Lower leg skin (tissue), 4 donors: ENCODE results near the gene CADM4. TPM values are rescaled to one million over a fixed set of nuclear protein-coding genes. Genes with fewer than 3 reads are reported as not detected.
"Not testable (repeated sequence)": the region's sequence is repeated elsewhere in the genome, so short reads cannot be mapped to it uniquely, and the experiment has no call there.

ENCODE experiments used
- DNase-seq, 2 donors: peaks; one replicate each; pipeline ENCODE4 v3.0.0-alpha.2; 2019; ENCODE audit warnings: low spot score in 2 of 2
- H3K4me3 ChIP-seq: fragments of 200-600 bp; sonication (generic); 2 replicates; pipeline ENCODE4 v1.5.1; 2017; ENCODE audit warnings: mild to moderate bottlenecking, low read depth; ENCODE audit not compliant: poor library complexity, severe bottlenecking
- CTCF ChIP-seq, 3 donors: fragments of 450-650 bp; IDR thresholded peaks; one replicate each; pipeline ENCODE4 v1.5.1; 2016; ENCODE audit warnings: antibody characterized with exemption in 3 of 3, mild to moderate bottlenecking in 3 of 3, moderate library complexity in 2 of 3
- POLR2A ChIP-seq, 2 donors: fragments of 450-650 bp; IDR thresholded peaks; one replicate each; pipeline ENCODE4 v1.6.1; 2016 to 2017; ENCODE audit warnings: antibody characterized with exemption in 2 of 2, mild to moderate bottlenecking in 1 of 2, moderate library complexity in 1 of 2
- WGBS, 2 donors: methylation state at CpG; one replicate each; pipeline ENCODE4 v1.1.5; 2018; 5-methylcytosine and 5-hydroxymethylcytosine counted together
- intact Hi-C: fragments of 100-400 bp; cut with DNase I; formaldehyde crosslinking; loops from one replicate; pipeline ENCODE4 v1.15.0; 2023; ENCODE audit warnings: low total_unique reads
- total RNA-seq, 4 donors: library from RNA; depleted of rRNA; stranded (reverse); fragments of >200 nt; gene quantifications; one replicate each; pipeline ENCODE4 v1.1.0, GENCODE V29; 2016

The CADM4 gene
- total RNA-seq, 4 donors from 2014 or later = 22.3 to 56.0 (median 29.6) TPM

- WGBS, 2 donors = 69 to 80% methylated on average over 13 of the region's 14 CpGs
- TF ChIP-seq CTCF (IDR thresholded peaks at IDR 0.05) = no peak
- TF ChIP-seq POLR2A (IDR thresholded peaks at IDR 0.05) = no peak
- intact Hi-C loops = no loop called here
- DNase-seq = no peak
- no peak overlapping the region for H3K4me3 ChIP-seq
Measured at GRCh38 chr19:43636121-43636683, 3.4 kb downstream of the CADM4 start.

GRCh38 chr19:43635561-43635940 lies 4.1 kb downstream of the CADM4 start:
- intact Hi-C loops, H3K4me3 ChIP-seq, DNase-seq: not testable (repeated sequence)
- 58 to 67% methylated on average over 2 of the region's 2 CpGs for WGBS, 2 donors

- no peak for DNase-seq
- 45 to 47% methylated on average over 17 of the region's 17 CpGs for WGBS, 2 donors
- no peak overlapping the region for H3K4me3 ChIP-seq
- intact Hi-C loops = no loop called here
- TF ChIP-seq CTCF (IDR thresholded peaks at IDR 0.05) = no peak
- TF ChIP-seq POLR2A (IDR thresholded peaks at IDR 0.05) = no peak
Measured at GRCh38 chr19:43634872-43635560, 4.6 kb downstream of the CADM4 start.

- DNase-seq = no peak
- WGBS, 2 donors = 26 to 28% methylated on average over 5 of the region's 5 CpGs
- no peak overlapping the region for H3K4me3 ChIP-seq
- TF ChIP-seq POLR2A (IDR thresholded peaks at IDR 0.05) = no peak
- TF ChIP-seq CTCF (IDR thresholded peaks at IDR 0.05) = no peak
- intact Hi-C loops = no loop called here
Measured at GRCh38 chr19:43634506-43634871, 5.2 kb downstream of the CADM4 start.

- intact Hi-C loops = no loop called here
- no peak overlapping the region for H3K4me3 ChIP-seq
- TF ChIP-seq CTCF (IDR thresholded peaks at IDR 0.05) (no peak), POLR2A (IDR thresholded peaks at IDR 0.05) (no peak)
- no peak for DNase-seq
- 43 to 44% methylated on average over 5 of the region's 5 CpGs for WGBS, 2 donors
Measured at GRCh38 chr19:43634068-43634467, 5.6 kb downstream of the CADM4 start.

GRCh38 chr19:43633520-43633919 lies 6.1 kb downstream of the CADM4 start:
- intact Hi-C loops = no loop called here
- WGBS, 2 donors = 70 to 85% methylated on average over 4 of the region's 4 CpGs
- TF ChIP-seq POLR2A (IDR thresholded peaks at IDR 0.05) (no peak), CTCF (IDR thresholded peaks at IDR 0.05) (no peak)
- no peak for DNase-seq
- no peak overlapping the region for H3K4me3 ChIP-seq
